HEK293 (cell line): Measurements from ENCODE around the gene NTMT1.
A peak's percentile ranks its signal among the peaks of the same experiment; 100 is the strongest.

Experiments used
- BCL11A ChIP-seq: fragments of 450-650 bp; formaldehyde crosslinking; IDR thresholded peaks from 2 replicates; pipeline ENCODE4 v1.5.1; 2016; ENCODE audit warnings: low read depth, missing biosample characterization, missing genetic modification characterization
- ZBTB49 ChIP-seq: fragments of 450-650 bp; formaldehyde crosslinking; IDR thresholded peaks from 2 replicates; pipeline ENCODE4 v1.5.1; 2016; ENCODE audit warnings: missing biosample characterization, missing genetic modification characterization, low read depth
- ZNF114 ChIP-seq: fragments of 450-650 bp; formaldehyde crosslinking; IDR thresholded peaks from 2 replicates; pipeline ENCODE4 v1.5.0; 2017; ENCODE audit warnings: missing biosample characterization, missing genetic modification characterization
- ZNF140 ChIP-seq: fragments of 450-650 bp; formaldehyde crosslinking; IDR thresholded peaks from 2 replicates; pipeline ENCODE4 v1.5.1; 2016; ENCODE audit warnings: missing biosample characterization, missing genetic modification characterization
- ZNF146 ChIP-seq: fragments of 450-650 bp; formaldehyde crosslinking; IDR thresholded peaks from 2 replicates; pipeline ENCODE4 v1.5.1; 2016; ENCODE audit warnings: missing biosample characterization, missing genetic modification characterization
- ZNF175 ChIP-seq: fragments of 450-650 bp; formaldehyde crosslinking; IDR thresholded peaks from 2 replicates; pipeline ENCODE4 v1.5.1; 2016; ENCODE audit warnings: missing biosample characterization, missing genetic modification characterization
- ZNF19 ChIP-seq: fragments of 450-650 bp; formaldehyde crosslinking; IDR thresholded peaks from 2 replicates; pipeline ENCODE4; 2016; ENCODE audit warnings: missing biosample characterization, missing genetic modification characterization, low read depth
- ZNF26 ChIP-seq: fragments of 450-650 bp; formaldehyde crosslinking; IDR thresholded peaks from 2 replicates; pipeline ENCODE4 v1.5.1; 2016; ENCODE audit warnings: missing biosample characterization, missing genetic modification characterization
- ZNF266 ChIP-seq: fragments of 450-650 bp; formaldehyde crosslinking; IDR thresholded peaks from 2 replicates; pipeline ENCODE4 v1.5.1; 2016; ENCODE audit warnings: missing biosample characterization, missing genetic modification characterization, low read depth
- ZNF449 ChIP-seq: fragments of 450-650 bp; formaldehyde crosslinking; IDR thresholded peaks from 2 replicates; pipeline ENCODE4 v1.5.1; 2017; ENCODE audit warnings: missing biosample characterization, mild to moderate bottlenecking, missing genetic modification characterization, moderate library complexity
- ZNF501 ChIP-seq: fragments of 450-650 bp; formaldehyde crosslinking; IDR thresholded peaks from 2 replicates; pipeline ENCODE4 v1.5.1; 2016; ENCODE audit warnings: missing biosample characterization, missing genetic modification characterization
- ZNF513 ChIP-seq: fragments of 450-650 bp; IDR thresholded peaks from 2 replicates; pipeline ENCODE4 v1.5.1; 2018; ENCODE audit warnings: missing biosample characterization, missing genetic modification characterization
- ZNF518A ChIP-seq: fragments of 450-650 bp; formaldehyde crosslinking; conservative IDR thresholded peaks from 2 replicates; pipeline ENCODE4 v1.5.1; 2016; ENCODE audit warnings: low read depth, missing biosample characterization, missing genetic modification characterization
- ZNF670 ChIP-seq: fragments of 450-650 bp; formaldehyde crosslinking; IDR thresholded peaks from 2 replicates; pipeline ENCODE4 v1.5.1; 2016; ENCODE audit warnings: missing biosample characterization, missing genetic modification characterization, low read depth
- ZNF837 ChIP-seq: fragments of 450-650 bp; formaldehyde crosslinking; IDR thresholded peaks from 2 replicates; pipeline ENCODE4 v1.5.1; 2016; ENCODE audit warnings: missing biosample characterization, missing genetic modification characterization

The NTMT1 gene

GRCh38 chr9:129626079-129626624, at the start of gene NTMT1 (continued):
- no peak for TF ChIP-seq ZNF670 (tag by site-specific recombination)
- no peak for TF ChIP-seq ZBTB49 (tag by site-specific recombination)
- TF ChIP-seq ZNF140 (tag by site-specific recombination) = no peak
- TF ChIP-seq ZNF837 (tag by site-specific recombination) = no peak
- TF ChIP-seq ZNF114 (tag by site-specific recombination) = no peak
- no peak for TF ChIP-seq ZNF26 (tag by site-specific recombination)
- TF ChIP-seq ZNF146 = no peak; the same call in 1 of the 2 replicates
- no peak for TF ChIP-seq ZNF175
- no peak for TF ChIP-seq ZNF19
- no peak for TF ChIP-seq BCL11A
- no peak for TF ChIP-seq ZNF266 (tag by site-specific recombination)
- peak; percentile 61 for TF ChIP-seq ZNF513 (tag by site-specific recombination)
- TF ChIP-seq ZNF501 (tag by site-specific recombination) = peak; percentile 95
- peak; percentile 39; the same call in 1 of the 2 replicates for TF ChIP-seq ZNF449
- peak; percentile 46; the same call in 1 of the 2 replicates for TF ChIP-seq ZNF518A
